HepG2 (cell line): Measurements from ENCODE around the gene SSC5D. TPM values are rescaled to one million over a fixed set of nuclear protein-coding genes. Genes with fewer than 3 reads are reported as not detected.

Experiments used
- AKNA ChIP-seq: sonication (generic); formaldehyde crosslinking; IDR thresholded peaks from 2 replicates; pipeline ENCODE4 v1.4.0; 2020; ENCODE audit warnings: missing genetic modification reagents, borderline replicate concordance
- ARNT ChIP-seq: fragments of 450-650 bp; IDR thresholded peaks from 2 replicates; pipeline ENCODE4 v1.6.1; 2017
- BRCA1 ChIP-seq: sonication (generic); formaldehyde crosslinking; IDR thresholded peaks from 2 replicates; pipeline ENCODE4 v1.4.0; 2020; ENCODE audit warnings: missing genetic modification reagents
- DNMT1 ChIP-seq: sonication (generic); formaldehyde crosslinking; IDR thresholded peaks from 2 replicates; pipeline ENCODE4 v1.5.1; 2020; ENCODE audit warnings: mild to moderate bottlenecking, missing genetic modification reagents
- GRHL1 ChIP-seq: sonication (generic); formaldehyde crosslinking; conservative IDR thresholded peaks from 2 replicates; pipeline ENCODE4 v1.8.0; 2022; ENCODE audit warnings: missing genetic modification reagents
- HINFP ChIP-seq: sonication (generic); formaldehyde crosslinking; IDR thresholded peaks from 2 replicates; pipeline ENCODE4 v1.4.0; 2020; ENCODE audit warnings: low read depth, mild to moderate bottlenecking, missing genetic modification reagents
- HOXA5 ChIP-seq: sonication (generic); formaldehyde crosslinking; IDR thresholded peaks from 2 replicates; pipeline ENCODE4 v1.4.0; 2020; ENCODE audit warnings: missing genetic modification reagents
- KAT7 ChIP-seq: IDR thresholded peaks from 2 replicates; pipeline ENCODE4 v1.6.1; 2018; ENCODE audit warnings: borderline replicate concordance, missing compliant biosample characterization
- KAT8 ChIP-seq: IDR thresholded peaks from 2 replicates; pipeline ENCODE4 v1.6.1; 2016; ENCODE audit warnings: missing genetic modification reagents, missing compliant biosample characterization
- NR2F1 ChIP-seq, 2 experiments: fragments of 450-650 bp in 1 of 2; formaldehyde crosslinking in 1 of 2; IDR thresholded peaks; 2 replicates each; pipeline versions ENCODE4 v1.5.0 to v1.6.1; 2016 to 2020; ENCODE audit warnings: mild to moderate bottlenecking in 1 of 2, missing compliant biosample characterization in 1 of 2, missing genetic modification reagents in 1 of 2, moderate library complexity in 1 of 2
- PPARG ChIP-seq: conservative IDR thresholded peaks from 2 replicates; pipeline ENCODE4 v1.6.1; 2016; ENCODE audit warnings: missing biosample characterization, missing genetic modification reagents
- SOX13 ChIP-seq, 3 experiments: fragments of 450-650 bp in 1 of 3; sonication (generic) in 1 of 3; formaldehyde crosslinking in 1 of 3; IDR thresholded peaks in 2 of 3; conservative IDR thresholded peaks in 1 of 3; 2 replicates each; pipeline versions ENCODE4 v1.5.0 to v1.6.1; 2016 to 2020; ENCODE audit warnings: antibody characterized with exemption in 1 of 3, mild to moderate bottlenecking in 1 of 3, missing compliant biosample characterization in 1 of 3, missing genetic modification reagents in 1 of 3, moderate library complexity in 1 of 3
- TAF1 ChIP-seq: sonication (generic); formaldehyde crosslinking; IDR thresholded peaks from 2 replicates; pipeline ENCODE4 v1.4.0; 2020; ENCODE audit warnings: missing genetic modification reagents
- ZMAT5 ChIP-seq: sonication (generic); formaldehyde crosslinking; IDR thresholded peaks from 2 replicates; pipeline ENCODE4 v1.5.0; 2020; ENCODE audit warnings: mild to moderate bottlenecking, low read depth, missing genetic modification reagents, borderline replicate concordance
- ZNF180 ChIP-seq: sonication (generic); formaldehyde crosslinking; IDR thresholded peaks from 2 replicates; pipeline ENCODE4 v1.4.0; 2020; ENCODE audit warnings: low read depth, missing genetic modification reagents, borderline replicate concordance
- ZNF30 ChIP-seq: sonication (generic); formaldehyde crosslinking; IDR thresholded peaks from 2 replicates; pipeline ENCODE4 v1.5.0; 2020; ENCODE audit warnings: mild to moderate bottlenecking, missing genetic modification reagents
- ZNF432 ChIP-seq: sonication (generic); formaldehyde crosslinking; IDR thresholded peaks from 2 replicates; pipeline ENCODE4 v1.5.0; 2020; ENCODE audit warnings: missing genetic modification reagents, mild to moderate bottlenecking, borderline replicate concordance
- ZNF484 ChIP-seq: sonication (generic); formaldehyde crosslinking; IDR thresholded peaks from 2 replicates; pipeline ENCODE4 v1.5.1; 2020; ENCODE audit warnings: mild to moderate bottlenecking, low read depth, missing genetic modification reagents, borderline replicate concordance
- ZNF619 ChIP-seq: sonication (generic); formaldehyde crosslinking; IDR thresholded peaks from 2 replicates; pipeline ENCODE4 v1.4.0; 2020; ENCODE audit warnings: mild to moderate bottlenecking, missing genetic modification reagents
- ZNF773 ChIP-seq: sonication (generic); formaldehyde crosslinking; IDR thresholded peaks from 2 replicates; pipeline ENCODE4 v1.4.0; 2020; ENCODE audit warnings: missing genetic modification reagents, borderline replicate concordance
- ZSCAN31 ChIP-seq: sonication (generic); formaldehyde crosslinking; IDR thresholded peaks from 2 replicates; pipeline ENCODE4 v1.5.0; 2020; ENCODE audit warnings: low read depth, mild to moderate bottlenecking, missing genetic modification reagents
- polyA plus RNA-seq, 8 experiments: library from polyadenylated mRNA; depleted of rRNA in 3 of 8; stranded (reverse) in 7 of 8; unstranded in 1 of 8; fragments of >200 nt; fragmentation: Illumina TruSeq in 4 of 8; extraction: Trizol in 4 of 8; gene quantifications; 2 replicates each; pipeline versions ENCODE4 v1.2.1 to v1.2.3, GENCODE V29; 2011 to 2016; ENCODE audit warnings: low read depth in 4 of 8, missing spikeins in 1 of 8, mixed read lengths in 1 of 8; ENCODE audit not compliant: insufficient read depth in 1 of 8
- total RNA-seq, 5 experiments: library from RNA; depleted of rRNA; stranded (reverse); fragments of >200 nt; fragmentation: Illumina TruSeq; extraction: Trizol; gene quantifications; 2 replicates each; pipeline ENCODE4 v1.2.3, GENCODE V29; 2016; ENCODE audit warnings: low read depth in 1 of 5

Gene SSC5D
- total and polyA plus RNA-seq, 2 of the 13 experiments (the other 11 are each of a cell fraction or from before 2014, with no cell fraction given) = not detected

GRCh38 chr19:55503502-55504251 is 15.4 kb downstream of the SSC5D start (continued):
- no peak for TF ChIP-seq GRHL1 (CRISPR knock-in tag)
- TF ChIP-seq SOX13 (IDR thresholded peaks at IDR 0.05) = no peak
- TF ChIP-seq SOX13 (CRISPR knock-in tag; conservative IDR thresholded peaks at IDR 0.05 in 1 of 2, IDR thresholded peaks at IDR 0.05 in 1 of 2) = 0 out of 4 replicates have a peak, but pooled peaks of 1 of the 2 experiments have one; percentile 19
- TF ChIP-seq HINFP (CRISPR knock-in tag) = no peak
- no peak for TF ChIP-seq ZNF432 (CRISPR knock-in tag)
- no peak for TF ChIP-seq ZMAT5 (CRISPR knock-in tag)
- TF ChIP-seq DNMT1 (CRISPR knock-in tag) = peak; percentile 87; the same call in 1 of the 2 replicates
- TF ChIP-seq ZSCAN31 (CRISPR knock-in tag) = no peak
- 0 out of 2 replicates have a peak, but pooled peaks have one; percentile 39 for TF ChIP-seq ZNF619
- TF ChIP-seq KAT8 (CRISPR knock-in tag) = peak; percentile 54
- no peak for TF ChIP-seq ZNF484 (CRISPR knock-in tag)
- peak; percentile 41; the same call in 1 of the 2 replicates for TF ChIP-seq KAT7
- no peak for TF ChIP-seq AKNA (CRISPR knock-in tag)
- no peak for TF ChIP-seq BRCA1
- TF ChIP-seq ARNT = no peak
- TF ChIP-seq NR2F1 (CRISPR knock-in tag; IDR thresholded peaks at IDR 0.05) = no peak
- no peak for TF ChIP-seq TAF1 (CRISPR knock-in tag)
- TF ChIP-seq ZNF30 = no peak
- no peak for TF ChIP-seq ZNF773 (CRISPR knock-in tag)
- TF ChIP-seq PPARG = no peak
- TF ChIP-seq ZNF180 = no peak
- 0 out of 2 replicates have a peak, but pooled peaks have one; percentile 40 for TF ChIP-seq HOXA5 (CRISPR knock-in tag)
